Trophoblast cell (in vitro differentiated cells and primary cell): ENCODE data around the gene WDFY1.
A peak's percentile ranks its signal among the peaks of the same experiment; 100 is the strongest.

ENCODE experiments used
- DNase-seq, 2 donors: peaks; one replicate each; pipeline ENCODE4 v3.0.0-alpha.2; 2016
- H2AFZ ChIP-seq: 2 replicates; pipeline ENCODE4 v1.6.1; 2013; ENCODE audit warnings: low read length, moderate library complexity, mild to moderate bottlenecking; ENCODE audit not compliant: insufficient read depth, poor library complexity
- H2AK5ac ChIP-seq: 2 replicates; pipeline ENCODE4 v1.6.1; 2013; ENCODE audit warnings: mild to moderate bottlenecking, low read length
- H2BK120ac ChIP-seq: 2 replicates; pipeline ENCODE4 v1.6.1; 2013; ENCODE audit warnings: low read length, mild to moderate bottlenecking, moderate library complexity; ENCODE audit not compliant: insufficient read depth, poor library complexity
- H2BK12ac ChIP-seq: 2 replicates; pipeline ENCODE4 v1.6.1; 2013; ENCODE audit warnings: mild to moderate bottlenecking, low read length, moderate library complexity
- H2BK5ac ChIP-seq: 2 replicates; pipeline ENCODE4 v1.6.1; 2013; ENCODE audit warnings: low read length, low read depth, moderate library complexity, mild to moderate bottlenecking; ENCODE audit not compliant: poor library complexity
- H3K14ac ChIP-seq: 2 replicates; pipeline ENCODE4 v1.6.1; 2013; ENCODE audit warnings: mild to moderate bottlenecking, low read length
- H3K18ac ChIP-seq: 2 replicates; pipeline ENCODE4 v1.6.1; 2013; ENCODE audit warnings: mild to moderate bottlenecking, low read length
- H3K23ac ChIP-seq: 2 replicates; pipeline ENCODE4 v1.6.1; 2013; ENCODE audit warnings: low read length
- H3K27ac ChIP-seq: 2 replicates; pipeline ENCODE4 v1.5.1; 2013; ENCODE audit warnings: low read depth, mild to moderate bottlenecking, inconsistent platforms, low read length, moderate library complexity
- H3K27me3 ChIP-seq: 2 replicates; pipeline ENCODE4 v1.6.1; 2013; ENCODE audit warnings: inconsistent platforms, mild to moderate bottlenecking, low read length, moderate library complexity; ENCODE audit not compliant: insufficient read depth
- H3K36me3 ChIP-seq, 2 experiments: 1 replicate in 1 of 2; 2 replicates in 1 of 2; pipeline ENCODE4 v1.6.1; 2013; ENCODE audit warnings: low read length in 2 of 2, mild to moderate bottlenecking in 2 of 2, moderate library complexity in 1 of 2; ENCODE audit not compliant: insufficient read depth in 2 of 2, control insufficient read depth in 1 of 2
- H3K4ac ChIP-seq: 2 replicates; pipeline ENCODE4 v1.6.1; 2013; ENCODE audit warnings: low read depth, mild to moderate bottlenecking, low read length, moderate library complexity
- H3K4me1 ChIP-seq, 2 experiments: 1 replicate in 1 of 2; 2 replicates in 1 of 2; pipeline ENCODE4 v1.6.1; 2013; ENCODE audit warnings: low read length in 2 of 2, mild to moderate bottlenecking in 2 of 2, moderate library complexity in 1 of 2; ENCODE audit not compliant: insufficient read depth in 2 of 2, control insufficient read depth in 1 of 2
- H3K4me2 ChIP-seq: 2 replicates; pipeline ENCODE4 v1.6.1; 2013; ENCODE audit warnings: inconsistent platforms, mild to moderate bottlenecking, low read length, moderate library complexity
- H3K4me3 ChIP-seq: 2 replicates; pipeline ENCODE4 v1.5.1; 2013; ENCODE audit warnings: mild to moderate bottlenecking, low read depth, low read length, inconsistent platforms
- H3K79me1 ChIP-seq: one replicate; pipeline ENCODE4 v1.6.1; 2013; ENCODE audit warnings: low read length
- H3K79me2 ChIP-seq: 2 replicates; pipeline ENCODE4 v1.6.1; 2013; ENCODE audit warnings: low read length, mild to moderate bottlenecking; ENCODE audit not compliant: control insufficient read depth, insufficient read depth, poor library complexity
- H3K9ac ChIP-seq: 2 replicates; pipeline ENCODE4 v1.6.1; 2013; ENCODE audit warnings: mild to moderate bottlenecking, low read length
- H3K9me3 ChIP-seq: 2 replicates; pipeline ENCODE4 v1.6.1; 2013; ENCODE audit warnings: low read depth, mild to moderate bottlenecking, control low read depth, inconsistent platforms, low read length; ENCODE audit not compliant: insufficient read depth
- H4K12ac ChIP-seq: 2 replicates; pipeline ENCODE4 v1.6.1; 2013; ENCODE audit warnings: low read depth, mild to moderate bottlenecking, low read length, moderate library complexity
- H4K8ac ChIP-seq: 2 replicates; pipeline ENCODE4 v1.6.1; 2013; ENCODE audit warnings: low read depth, mild to moderate bottlenecking, low read length, moderate library complexity
- H4K91ac ChIP-seq: one replicate; pipeline ENCODE4 v1.6.1; 2013; ENCODE audit warnings: low read depth, mild to moderate bottlenecking, low read length, moderate library complexity
- WGBS: extraction: QIAGEN DNeasy Blood & Tissue Kit; methylation state at CpG from one replicate; pipeline ENCODE4 v1.1.7; 2013; ENCODE audit warnings: missing lambda C conversion rate; ENCODE audit not compliant: insufficient read length, insufficient coverage; ENCODE audit errors: extremely low coverage; 5-methylcytosine and 5-hydroxymethylcytosine counted together

WDFY1 gene

DNA sequence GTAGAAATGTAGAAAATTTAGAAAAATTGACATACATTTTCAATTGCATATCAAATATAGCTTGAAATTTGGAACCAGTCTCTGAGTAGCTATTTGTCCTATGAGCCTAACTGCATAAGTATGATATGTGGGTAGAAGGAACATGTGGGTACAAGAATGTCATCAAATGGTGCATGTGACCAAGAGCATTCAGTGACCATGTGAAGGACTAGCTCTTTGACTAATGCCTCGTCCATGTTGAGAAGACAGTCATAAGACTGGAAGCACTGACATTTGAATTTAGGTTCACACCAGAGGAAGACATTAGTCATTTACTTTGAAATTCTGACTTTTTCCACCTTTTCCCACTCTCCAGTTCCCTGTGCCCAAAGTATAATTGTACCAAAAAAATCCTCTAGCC lies 24.7 kb upstream of the WDFY1 start:
- Histone ChIP-seq H3K18ac (no peak overlapping the region), H3K4ac (no peak overlapping the region), H3K9ac (no peak overlapping the region), H2AK5ac (no peak overlapping the region), H3K79me1 (no peaks in the 10 kb centered on the region), H3K23ac (no peak overlapping the region), H3K9me3 (no peaks in the 10 kb centered on the region), H2BK5ac (no peak overlapping the region), H2AFZ (no peak overlapping the region), H3K79me2 (no peaks in the 10 kb centered on the region), H4K91ac (no peak overlapping the region), H2BK120ac (no peak overlapping the region), H4K12ac (no peak overlapping the region), H3K36me3 (peaks cover 10 to 11% of the 10 kb centered on the region in 2 experiments), H3K4me1 (no peaks in the 10 kb centered on the region), H4K8ac (no peak overlapping the region), H2BK12ac (no peak overlapping the region), H3K4me3 (no peak overlapping the region), H3K4me2 (no peak overlapping the region), H3K27me3 (no peaks in the 10 kb centered on the region), H3K27ac (no peak overlapping the region), H3K14ac (no peak overlapping the region)
- DNase-seq = peak; percentile 63 to 79
- no CpG with 5 or more reads among the region's 1 CpG for WGBS

DNA sequence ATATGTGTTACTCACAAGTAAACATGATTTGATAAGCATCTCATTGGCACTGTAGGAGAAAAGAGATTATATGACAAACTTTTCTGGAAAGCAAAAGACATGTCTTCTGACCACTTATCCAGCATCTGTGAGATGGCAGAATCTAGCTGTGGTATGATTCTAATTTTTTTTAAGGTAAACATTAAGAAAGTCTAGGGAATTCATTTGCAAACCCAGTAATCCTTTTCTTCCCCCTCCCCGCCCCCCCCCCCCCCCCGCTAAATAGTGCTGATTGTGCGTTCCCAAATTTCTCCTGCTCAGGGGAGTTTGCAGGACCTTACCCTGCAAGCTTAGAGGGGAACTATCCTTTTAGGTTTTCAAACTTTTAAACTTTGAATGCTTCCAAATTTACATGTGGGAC lies 24.2 kb upstream of the WDFY1 start:
- WGBS = no CpG with 5 or more reads among the region's 3 CpGs
- H4K8ac ChIP-seq = no peak overlapping the region
- no peaks in the 10 kb centered on the region for H3K4me1 ChIP-seq
- no peak overlapping the region for H2AK5ac ChIP-seq
- no peak overlapping the region for H2BK120ac ChIP-seq
- H2AFZ ChIP-seq = no peak overlapping the region
- H4K91ac ChIP-seq = no peak overlapping the region
- H3K23ac ChIP-seq = no peak overlapping the region
- no peaks in the 10 kb centered on the region for H3K79me1 ChIP-seq
- H3K36me3 ChIP-seq = peaks cover 10 to 11% of the 10 kb centered on the region in 2 experiments
- no peak for DNase-seq
- no peak overlapping the region for H3K14ac ChIP-seq
- H3K79me2 ChIP-seq = no peaks in the 10 kb centered on the region
- no peak overlapping the region for H2BK5ac ChIP-seq
- no peak overlapping the region for H2BK12ac ChIP-seq
- H3K4me3 ChIP-seq = no peak overlapping the region
- no peak overlapping the region for H3K27ac ChIP-seq
- no peak overlapping the region for H3K4me2 ChIP-seq
- no peak overlapping the region for H3K9ac ChIP-seq
- no peak overlapping the region for H3K18ac ChIP-seq
- H3K27me3 ChIP-seq = no peaks in the 10 kb centered on the region
- H3K9me3 ChIP-seq = no peaks in the 10 kb centered on the region
- no peak overlapping the region for H3K4ac ChIP-seq
- H4K12ac ChIP-seq = no peak overlapping the region

DNA sequence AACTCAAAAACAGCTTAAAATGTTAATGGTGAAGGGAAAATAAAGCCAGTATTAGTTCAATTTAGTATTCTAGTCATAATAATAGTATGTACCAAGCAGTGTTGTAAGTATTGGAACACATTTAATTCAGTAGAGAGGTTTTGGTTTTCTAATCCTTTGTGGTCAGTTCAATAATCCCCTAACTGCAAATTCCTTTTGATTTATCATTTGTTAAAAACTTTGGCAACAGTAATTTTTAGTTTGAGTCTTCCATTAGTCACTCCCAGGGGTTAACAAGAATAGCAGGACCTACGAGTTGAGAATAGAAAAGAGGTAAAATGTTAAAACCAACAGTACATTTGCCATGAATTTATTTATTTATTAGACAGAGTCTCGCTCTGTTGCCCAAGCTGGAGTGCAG lies 22.8 kb upstream of the WDFY1 start:
- Histone ChIP-seq H3K9me3 (no peaks in the 10 kb centered on the region), H3K23ac (no peak overlapping the region), H3K36me3 (peaks cover 10 to 14% of the 10 kb centered on the region in 2 experiments), H2BK120ac (no peak overlapping the region), H4K12ac (no peak overlapping the region), H3K14ac (no peak overlapping the region), H3K27ac (no peak overlapping the region), H3K18ac (no peak overlapping the region), H3K4me3 (no peak overlapping the region), H3K4ac (no peak overlapping the region), H3K79me1 (no peaks in the 10 kb centered on the region), H3K4me1 (no peaks in the 10 kb centered on the region), H2BK12ac (no peak overlapping the region), H2AK5ac (no peak overlapping the region), H2BK5ac (no peak overlapping the region), H3K27me3 (no peaks in the 10 kb centered on the region), H3K4me2 (no peak overlapping the region), H2AFZ (no peak overlapping the region), H3K79me2 (no peaks in the 10 kb centered on the region), H3K9ac (no peak overlapping the region), H4K91ac (no peak overlapping the region), H4K8ac (no peak overlapping the region)
- DNase-seq = no peak
- no CpG with 5 or more reads among the region's 2 CpGs for whole genome bisulfite sequencing

DNA sequence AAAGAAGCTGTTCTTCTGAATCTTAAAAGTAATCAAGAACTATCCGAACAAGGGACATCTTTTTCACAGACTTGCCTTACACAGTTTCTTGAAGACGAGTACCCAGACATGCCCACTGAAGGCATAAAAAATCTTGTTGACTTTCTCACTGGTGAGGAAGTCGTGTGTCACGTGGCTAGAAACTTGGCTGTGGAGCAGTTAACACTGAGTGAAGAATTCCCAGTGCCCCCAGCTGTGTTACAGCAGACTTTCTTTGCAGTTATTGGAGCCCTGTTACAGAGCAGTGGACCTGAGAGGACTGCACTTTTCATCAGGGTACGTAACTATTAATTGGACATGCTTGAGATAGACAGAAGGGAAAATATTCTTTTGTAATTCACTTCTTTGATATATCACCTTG lies 14.6 kb upstream of the WDFY1 start:
- Histone ChIP-seq H3K4me1 (peaks cover 0 to 3% of the 10 kb centered on the region in 2 experiments), H3K14ac (no peak overlapping the region), H4K91ac (no peak overlapping the region), H2AK5ac (no peak overlapping the region), H4K8ac (no peak overlapping the region), H3K4me3 (no peak overlapping the region), H3K4ac (peak overlapping the region; percentile 86), H3K9me3 (no peaks in the 10 kb centered on the region), H3K9ac (no peak overlapping the region), H2BK120ac (no peak overlapping the region), H3K27ac (no peak overlapping the region), H3K27me3 (no peaks in the 10 kb centered on the region), H3K4me2 (no peak overlapping the region), H3K36me3 (peaks cover 7 to 14% of the 10 kb centered on the region in 2 experiments), H2BK12ac (no peak overlapping the region), H3K79me2 (peaks cover 9% of the 10 kb centered on the region), H2AFZ (no peak overlapping the region), H3K23ac (no peak overlapping the region), H3K18ac (no peak overlapping the region), H4K12ac (no peak overlapping the region), H3K79me1 (peaks cover 6% of the 10 kb centered on the region), H2BK5ac (no peak overlapping the region)
- no peak for DNase-seq
- WGBS = no CpG with 5 or more reads among the region's 5 CpGs
